GM12878 (cell line): Measurements from ENCODE around the gene SYTL2. TPM values are rescaled to one million over a fixed set of nuclear protein-coding genes. Genes with fewer than 3 reads are reported as not detected.

Experiments used
- ATAC-seq: fragments of 200-7000 bp; cut with Tn5 transposase; 3 replicates; pipeline ENCODE4 v1.9.1; 2020; ENCODE audit warnings: mild to moderate bottlenecking, moderate library complexity
- BruUV-seq: library from RNA; stranded (reverse); fragments of 400-500 nt; replicated peaks from 2 replicates; lab custom pipeline; 2021; lab: Mats Ljungman, UMichigan
- CTCF ChIA-PET: fragments of 300-600 bp; sonication (Branson Sonifier 250); formaldehyde crosslinking; extraction: SDS; loops from one replicate; lab custom pipeline; 2021; ENCODE audit warnings: inconsistent platforms; lab: Yijun Ruan, JAX
- POLR2A ChIA-PET: fragments of 350-600 bp; formaldehyde crosslinking; extraction: SDS; loops from one replicate; lab custom pipeline; 2021; ENCODE audit warnings: inconsistent platforms; lab: Charles Lee
- RAD21 ChIA-PET: fragments of 300-600 bp; sonication (Branson Sonifier 250); formaldehyde crosslinking; loops from one replicate; lab custom pipeline; 2023; ENCODE audit warnings: antibody characterized with exemption; ENCODE audit not compliant: unreplicated experiment; lab: Charles Lee
- SMC1A ChIA-PET: fragments of 300-600 bp; sonication (Branson Sonifier 250); formaldehyde crosslinking; loops from one replicate; lab custom pipeline; 2023; ENCODE audit not compliant: unreplicated experiment, uncharacterized antibody; lab: Charles Lee
- DNase-seq: peaks from one replicate; pipeline ENCODE4 v3.0.0-alpha.2; 2011; ENCODE audit warnings: low read depth, low spot score
- FAIRE-seq: peaks from 3 replicates; lab custom pipeline; 2011; peaks lifted over from hg19 to GRCh38; lab: Jason Lieb, UNC
- H2AFZ ChIP-seq: 2 replicates; pipeline ENCODE4 v1.6.0; 2011; ENCODE audit warnings: low read depth, low read length, control low read depth; ENCODE audit not compliant: control insufficient read depth
- H3K27ac ChIP-seq: 2 replicates; pipeline ENCODE4 v1.5.1; 2011; ENCODE audit warnings: control low read depth; ENCODE audit not compliant: control insufficient read depth, insufficient read depth
- H3K27me3 ChIP-seq, 2 experiments: replicated peaks in 1 of 2; 2 replicates each; pipeline versions ENCODE4 v1.6.0 to v1.6.1; 2011; ENCODE audit warnings: low read length in 1 of 2; ENCODE audit not compliant: control insufficient read depth in 2 of 2, insufficient read depth in 2 of 2
- H3K36me3 ChIP-seq, 2 experiments: 2 replicates each; pipeline ENCODE4 v1.5.1; 2011; ENCODE audit warnings: low read length in 1 of 2; ENCODE audit not compliant: control insufficient read depth in 2 of 2, insufficient read depth in 2 of 2
- H3K4me1 ChIP-seq: 2 replicates; pipeline ENCODE4 v1.6.1; 2011; ENCODE audit warnings: mild to moderate bottlenecking, low read length, moderate library complexity, mixed read lengths; ENCODE audit not compliant: control insufficient read depth, insufficient read depth
- H3K4me2 ChIP-seq: 2 replicates; pipeline ENCODE4 v1.6.0; 2011; ENCODE audit warnings: control low read depth; ENCODE audit not compliant: control insufficient read depth, insufficient read depth
- H3K4me3 ChIP-seq: fragments of 200-600 bp; sonication (generic); 2 replicates; pipeline ENCODE4 v1.5.1; 2016
- H3K79me2 ChIP-seq: 2 replicates; pipeline ENCODE4 v1.6.0; 2011; ENCODE audit warnings: low read length; ENCODE audit not compliant: control insufficient read depth, insufficient read depth
- H3K9ac ChIP-seq: 2 replicates; pipeline ENCODE4 v1.8.0; 2011; ENCODE audit warnings: low read length, control low read depth, mixed read lengths; ENCODE audit not compliant: control insufficient read depth, insufficient read depth
- H3K9me3 ChIP-seq: replicated peaks from 3 replicates; pipeline ENCODE4 v1.5.1; 2011; ENCODE audit warnings: mild to moderate bottlenecking, low read length; ENCODE audit not compliant: control insufficient read depth, insufficient read depth
- H4K20me1 ChIP-seq: 2 replicates; pipeline ENCODE4 v1.6.0; 2011; ENCODE audit not compliant: control insufficient read depth, insufficient read depth
- BCL3 ChIP-seq: IDR thresholded peaks from 2 replicates; pipeline ENCODE4 v1.6.1; 2011; ENCODE audit warnings: borderline replicate concordance, low read depth, mild to moderate bottlenecking, moderate library complexity, low read length; ENCODE audit not compliant: insufficient read depth, poor library complexity, severe bottlenecking
- CHD4 ChIP-seq: fragments of 200-600 bp; sonication (generic); IDR thresholded peaks from 2 replicates; pipeline ENCODE4 v1.6.1; 2016; ENCODE audit warnings: mild to moderate bottlenecking
- ETV6 ChIP-seq, 2 experiments: fragments of 450-650 bp in 1 of 2; IDR thresholded peaks in 1 of 2; conservative IDR thresholded peaks in 1 of 2; 2 replicates each; pipeline ENCODE4 v1.6.1; 2014; ENCODE audit warnings: antibody characterized with exemption in 1 of 2, borderline replicate concordance in 1 of 2, low read depth in 1 of 2, mild to moderate bottlenecking in 1 of 2, moderate library complexity in 1 of 2
- HDGF ChIP-seq: fragments of 450-650 bp; IDR thresholded peaks from 2 replicates; pipeline ENCODE4 v1.6.1; 2016; ENCODE audit warnings: antibody characterized with exemption
- KAT2A ChIP-seq: conservative IDR thresholded peaks from 2 replicates; pipeline ENCODE4 v1.6.1; 2011; ENCODE audit warnings: low read depth, low read length; ENCODE audit not compliant: control insufficient read depth
- KDM1A ChIP-seq: fragments of 200-600 bp; sonication (generic); IDR thresholded peaks from 2 replicates; pipeline ENCODE4 v1.6.1; 2016; ENCODE audit warnings: borderline replicate concordance
- MEF2B ChIP-seq: fragments of 450-650 bp; IDR thresholded peaks from 2 replicates; pipeline ENCODE4 v1.6.1; 2018; ENCODE audit warnings: mild to moderate bottlenecking, moderate library complexity; ENCODE audit not compliant: partially characterized antibody, poor library complexity, severe bottlenecking
- NRF1 ChIP-seq: conservative IDR thresholded peaks from 2 replicates; pipeline ENCODE4 v1.6.1; 2011; ENCODE audit warnings: mild to moderate bottlenecking, low read depth, low read length, improper control_type of control experiment
- PAX8 ChIP-seq: fragments of 450-650 bp; IDR thresholded peaks from 2 replicates; pipeline ENCODE4 v1.6.1; 2017; ENCODE audit warnings: mild to moderate bottlenecking, moderate library complexity
- PBX3 ChIP-seq: IDR thresholded peaks from 2 replicates; pipeline ENCODE4 v1.6.1; 2011; ENCODE audit warnings: mild to moderate bottlenecking, low read depth, low read length, moderate library complexity; ENCODE audit not compliant: insufficient replicate concordance
- RB1 ChIP-seq: fragments of 450-650 bp; formaldehyde crosslinking; IDR thresholded peaks from 2 replicates; pipeline ENCODE4 v1.6.1; 2017; ENCODE audit warnings: mild to moderate bottlenecking, borderline replicate concordance
- ZBTB33 ChIP-seq: fragments of 450-650 bp; IDR thresholded peaks from 2 replicates; pipeline ENCODE4 v1.6.1; 2017; ENCODE audit warnings: mild to moderate bottlenecking
- WGBS: methylation state at CpG from one replicate; pipeline ENCODE4 v1.1.6; 2016; ENCODE audit warnings: low lambda C conversion rate; ENCODE audit not compliant: insufficient replicate concordance, insufficient coverage; ENCODE audit errors: missing lambda C conversion rate; 5-methylcytosine and 5-hydroxymethylcytosine counted together
- in situ Hi-C: fragments of 300-500 bp; cut with MboI; formaldehyde crosslinking; loops from 9 replicates; pipeline ENCODE4 v1.14.3; 2018; ENCODE audit warnings: mixed read lengths
- intact Hi-C: fragments of 100-400 bp; cut with micrococcal nuclease; formaldehyde crosslinking; loops from one replicate; pipeline ENCODE4 v1.14.2; 2022; ENCODE audit not compliant: unreplicated experiment
- polyA plus RNA-seq, 11 experiments: library from polyadenylated mRNA; depleted of rRNA in 4 of 11; unstranded in 6 of 11; stranded (reverse) in 5 of 11; fragments of >200 nt; fragmentation: Nextera tagmentation in 4 of 11; fragmentation: Illumina TruSeq in 1 of 11; extraction: Ambion mirVana in 4 of 11; extraction: Trizol in 1 of 11; gene quantifications; 1 replicate in 1 of 11; 2 replicates in 10 of 11; pipeline versions ENCODE4 v1.2.1 to v1.2.3, GENCODE V29; 2011 to 2016; ENCODE audit warnings: inconsistent platforms in 2 of 11, missing spikeins in 2 of 11, low read depth in 1 of 11
- total RNA-seq, 4 experiments: library from RNA; depleted of rRNA in 3 of 4; stranded (reverse); fragments of >200 nt in 3 of 4; fragmentation: Illumina TruSeq in 1 of 4; extraction: Trizol in 1 of 4; gene quantifications; 2 replicates each; pipeline versions ENCODE4 v1.2.1 to v1.2.3, GENCODE V29; 2013 to 2021
- TF ChIP-seq, protein P1 (sequence below): IDR thresholded peaks from 2 replicates; pipeline ENCODE4 v1.6.1; 2012; ENCODE audit warnings: improper control_type of control experiment, low read depth, low read length; ENCODE audit not compliant: insufficient replicate concordance

The SYTL2 gene
- total and polyA plus RNA-seq, 10 of the 15 experiments (the other 5 are each of a cell fraction or from before 2014, with no cell fraction given): 0.02 to 1.4 (median 0.31) TPM; not detected in 2

GRCh38 chr11:85764796-85765195, 46.1 kb downstream of the SYTL2 start (continued):
- TF ChIP-seq, protein P1, sequence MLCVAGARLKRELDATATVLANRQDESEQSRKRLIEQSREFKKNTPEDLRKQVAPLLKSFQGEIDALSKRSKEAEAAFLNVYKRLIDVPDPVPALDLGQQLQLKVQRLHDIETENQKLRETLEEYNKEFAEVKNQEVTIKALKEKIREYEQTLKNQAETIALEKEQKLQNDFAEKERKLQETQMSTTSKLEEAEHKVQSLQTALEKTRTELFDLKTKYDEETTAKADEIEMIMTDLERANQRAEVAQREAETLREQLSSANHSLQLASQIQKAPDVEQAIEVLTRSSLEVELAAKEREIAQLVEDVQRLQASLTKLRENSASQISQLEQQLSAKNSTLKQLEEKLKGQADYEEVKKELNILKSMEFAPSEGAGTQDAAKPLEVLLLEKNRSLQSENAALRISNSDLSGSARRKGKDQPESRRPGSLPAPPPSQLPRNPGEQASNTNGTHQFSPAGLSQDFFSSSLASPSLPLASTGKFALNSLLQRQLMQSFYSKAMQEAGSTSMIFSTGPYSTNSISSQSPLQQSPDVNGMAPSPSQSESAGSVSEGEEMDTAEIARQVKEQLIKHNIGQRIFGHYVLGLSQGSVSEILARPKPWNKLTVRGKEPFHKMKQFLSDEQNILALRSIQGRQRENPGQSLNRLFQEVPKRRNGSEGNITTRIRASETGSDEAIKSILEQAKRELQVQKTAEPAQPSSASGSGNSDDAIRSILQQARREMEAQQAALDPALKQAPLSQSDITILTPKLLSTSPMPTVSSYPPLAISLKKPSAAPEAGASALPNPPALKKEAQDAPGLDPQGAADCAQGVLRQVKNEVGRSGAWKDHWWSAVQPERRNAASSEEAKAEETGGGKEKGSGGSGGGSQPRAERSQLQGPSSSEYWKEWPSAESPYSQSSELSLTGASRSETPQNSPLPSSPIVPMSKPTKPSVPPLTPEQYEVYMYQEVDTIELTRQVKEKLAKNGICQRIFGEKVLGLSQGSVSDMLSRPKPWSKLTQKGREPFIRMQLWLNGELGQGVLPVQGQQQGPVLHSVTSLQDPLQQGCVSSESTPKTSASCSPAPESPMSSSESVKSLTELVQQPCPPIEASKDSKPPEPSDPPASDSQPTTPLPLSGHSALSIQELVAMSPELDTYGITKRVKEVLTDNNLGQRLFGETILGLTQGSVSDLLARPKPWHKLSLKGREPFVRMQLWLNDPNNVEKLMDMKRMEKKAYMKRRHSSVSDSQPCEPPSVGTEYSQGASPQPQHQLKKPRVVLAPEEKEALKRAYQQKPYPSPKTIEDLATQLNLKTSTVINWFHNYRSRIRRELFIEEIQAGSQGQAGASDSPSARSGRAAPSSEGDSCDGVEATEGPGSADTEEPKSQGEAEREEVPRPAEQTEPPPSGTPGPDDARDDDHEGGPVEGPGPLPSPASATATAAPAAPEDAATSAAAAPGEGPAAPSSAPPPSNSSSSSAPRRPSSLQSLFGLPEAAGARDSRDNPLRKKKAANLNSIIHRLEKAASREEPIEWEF: no peak
- no peak for TF ChIP-seq RB1
- TF ChIP-seq, all 136 proteins: peak for 0

GRCh38 chr11:85762226-85762625, 48.7 kb downstream of the SYTL2 start:
- RAD21 ChIA-PET: no interaction called here
- no TSS peak for BruUV-seq
- H3K27me3 ChIP-seq: no peaks in the 10 kb centered on the region
- no peaks in the 10 kb centered on the region for H3K79me2 ChIP-seq
- H3K9me3 ChIP-seq: no peaks in the 10 kb centered on the region
- no peak for FAIRE-seq
- intact Hi-C loops: no loop called here
- H3K27ac ChIP-seq: no peak overlapping the region
- H4K20me1 ChIP-seq: no peaks in the 10 kb centered on the region
- DNase-seq: no peak
- no peak overlapping the region for H3K4me3 ChIP-seq
- SMC1A ChIA-PET: no interaction called here
- no peak for ATAC-seq
- POLR2A ChIA-PET: no interaction called here
- no peaks in the 10 kb centered on the region for H3K36me3 ChIP-seq
- in situ Hi-C loops: no loop called here
- H3K4me1 ChIP-seq: no peaks in the 10 kb centered on the region
- no peak overlapping the region for H3K9ac ChIP-seq
- no peak overlapping the region for H3K4me2 ChIP-seq
- no peak overlapping the region for H2AFZ ChIP-seq
- 57% methylated on average over 1 of the region's 1 CpG for WGBS
- CTCF ChIA-PET: no interaction called here
- TF ChIP-seq KAT2A (no peak), ETV6 (conservative IDR thresholded peaks at IDR 0.05 in 1 of 2, IDR thresholded peaks at IDR 0.05 in 1 of 2; ENCODE audit: borderline replicate concordance in 1 of 2, low read depth in 1 of 2) (no peak), KDM1A (no peak), PBX3 (no peak), CHD4 (no peak), PAX8 (no peak), NRF1 (no peak), HDGF (no peak), BCL3 (no peak), ZBTB33 (no peak), MEF2B (no peak)
